SK-N-SH (cell line): ENCODE results near the gene PNCK. TPM values are rescaled to one million over a fixed set of nuclear protein-coding genes. Genes with fewer than 3 reads are reported as not detected.

ENCODE experiments used
- CTCF ChIA-PET: fragments of 300-600, 350-600 bp; formaldehyde crosslinking; extraction: SDS; loops from one replicate; lab custom pipeline; 2021; lab: Yijun Ruan, JAX
- POLR2A ChIA-PET: fragments of 350-600 bp; sonication (Branson Sonifier 250); formaldehyde crosslinking; extraction: SDS; loops from one replicate; lab custom pipeline; 2020; ENCODE audit warnings: antibody characterized with exemption, inconsistent platforms; lab: Yijun Ruan, JAX
- DNase-seq: peaks from one replicate; pipeline ENCODE4 v3.0.0; 2012
- H2AFZ ChIP-seq: fragments of 200-600 bp; sonication (generic); 2 replicates; pipeline ENCODE4 v1.8.1; 2016; ENCODE audit warnings: antibody characterized with exemption, mild to moderate bottlenecking, low read depth
- H3F3A ChIP-seq: fragments of 200-600 bp; sonication (generic); replicated peaks from 2 replicates; pipeline ENCODE3; 2016; ENCODE audit warnings: antibody characterized with exemption, mild to moderate bottlenecking; ENCODE audit not compliant: insufficient read depth
- H3K27ac ChIP-seq, 2 experiments: fragments of 200-500 bp in 1 of 2; fragments of 200-600 bp in 1 of 2; sonication (Bioruptor generic) in 1 of 2; sonication (generic), shearing (Covaris generic) in 1 of 2; 2 replicates each; pipeline versions ENCODE4 v1.5.1 to v1.6.1; 2014 to 2016; ENCODE audit warnings: low read depth in 2 of 2, inconsistent platforms in 1 of 2, low read length in 1 of 2, mild to moderate bottlenecking in 1 of 2, mixed read lengths in 1 of 2
- H3K27me3 ChIP-seq: fragments of 200-600 bp; sonication (generic), shearing (Covaris generic); 2 replicates; pipeline ENCODE4 v1.6.1; 2016; ENCODE audit warnings: mixed run types; ENCODE audit not compliant: insufficient read depth
- H3K36me3 ChIP-seq, 2 experiments: fragments of 200-500 bp in 1 of 2; fragments of 200-600 bp in 1 of 2; sonication (Bioruptor generic) in 1 of 2; sonication (generic) in 1 of 2; replicated peaks in 1 of 2; 2 replicates each; pipeline versions ENCODE3 to v1.5.1; 2014 to 2016; ENCODE audit warnings: low read length in 1 of 2, mild to moderate bottlenecking in 1 of 2; ENCODE audit not compliant: insufficient read depth in 2 of 2, control insufficient read depth in 1 of 2
- H3K4me1 ChIP-seq, 2 experiments: fragments of 200-500 bp in 1 of 2; fragments of 200-600 bp in 1 of 2; sonication (Bioruptor generic) in 1 of 2; sonication (generic), shearing (Covaris generic) in 1 of 2; 2 replicates each; pipeline versions ENCODE4 v1.5.1 to v1.6.1; 2014 to 2016; ENCODE audit warnings: low read depth in 1 of 2, low read length in 1 of 2, mixed run types in 1 of 2; ENCODE audit not compliant: insufficient read depth in 2 of 2, control insufficient read depth in 1 of 2
- H3K4me2 ChIP-seq: fragments of 200-600 bp; sonication (generic), shearing (Covaris generic); 2 replicates; pipeline ENCODE4 v1.6.1; 2017; ENCODE audit warnings: mixed run types
- H3K4me3 ChIP-seq, 2 experiments: fragments of 200-500 bp in 1 of 2; fragments of 200-600 bp in 1 of 2; sonication (Bioruptor generic) in 1 of 2; sonication (generic), shearing (Covaris generic) in 1 of 2; 2 replicates each; pipeline versions ENCODE4 v1.5.1 to v1.8.1; 2014 to 2016; ENCODE audit warnings: low read depth in 2 of 2, inconsistent platforms in 1 of 2, low read length in 1 of 2, mild to moderate bottlenecking in 1 of 2, mixed read lengths in 1 of 2, moderate library complexity in 1 of 2
- H3K79me2 ChIP-seq: fragments of 200-600 bp; sonication (generic); 2 replicates; pipeline ENCODE4 v1.8.1; 2017; ENCODE audit warnings: mild to moderate bottlenecking; ENCODE audit not compliant: insufficient read depth
- H3K9ac ChIP-seq: fragments of 200-600 bp; sonication (generic); 2 replicates; pipeline ENCODE4 v1.6.1; 2017; ENCODE audit warnings: mixed run types
- H3K9me2 ChIP-seq: fragments of 200-600 bp; sonication (generic); 2 replicates; pipeline ENCODE4 v1.6.1; 2017; ENCODE audit warnings: mixed run types
- H3K9me3 ChIP-seq: fragments of 200-600 bp; sonication (generic); 2 replicates; pipeline ENCODE4 v1.6.1; 2017; ENCODE audit warnings: mixed run types, mild to moderate bottlenecking, moderate library complexity
- H4K20me1 ChIP-seq: fragments of 200-600 bp; sonication (generic); 2 replicates; pipeline ENCODE4 v1.6.1; 2017; ENCODE audit warnings: mild to moderate bottlenecking, mixed run types; ENCODE audit not compliant: insufficient read depth
- CTCF ChIP-seq: fragments of 200-600 bp; sonication (generic); IDR thresholded peaks from 2 replicates; pipeline ENCODE4 v1.6.1; 2017; ENCODE audit warnings: antibody characterized with exemption, mild to moderate bottlenecking, moderate library complexity
- ELF1 ChIP-seq: IDR thresholded peaks from 2 replicates; pipeline ENCODE4 v1.4.0; 2012
- EP300 ChIP-seq, 2 experiments: IDR thresholded peaks; 2 replicates each; pipeline versions ENCODE4 v1.4.0 to v1.6.1; 2012; ENCODE audit warnings: borderline replicate concordance in 1 of 2, low read depth in 1 of 2, low read length in 1 of 2
- EZH2phosphoT487 ChIP-seq: fragments of 200-600 bp; sonication (generic); IDR thresholded peaks from 2 replicates; pipeline ENCODE4 v1.6.1; 2017; ENCODE audit warnings: low read depth, mixed run types, mild to moderate bottlenecking, antibody characterized with exemption, moderate library complexity, borderline replicate concordance
- FOSL2 ChIP-seq: IDR thresholded peaks from 2 replicates; pipeline ENCODE4 v1.4.0; 2012; ENCODE audit warnings: low read depth, mild to moderate bottlenecking, moderate library complexity, borderline replicate concordance
- GABPA ChIP-seq: IDR thresholded peaks from 2 replicates; pipeline ENCODE4 v1.4.0; 2012; ENCODE audit warnings: low read depth, mild to moderate bottlenecking
- GATA2 ChIP-seq: sonication (generic); formaldehyde crosslinking; IDR thresholded peaks from 2 replicates; pipeline ENCODE4 v1.5.0; 2020; ENCODE audit warnings: mild to moderate bottlenecking, missing genetic modification reagents
- JUND ChIP-seq: IDR thresholded peaks from 2 replicates; pipeline ENCODE4 v1.4.0; 2012
- MEF2A ChIP-seq: IDR thresholded peaks from 2 replicates; pipeline ENCODE4 v1.4.0; 2012; ENCODE audit warnings: low read depth, borderline replicate concordance
- MXI1 ChIP-seq: IDR thresholded peaks from 2 replicates; pipeline ENCODE4 v1.6.1; 2012; ENCODE audit warnings: mild to moderate bottlenecking, low read depth, low read length, improper control_type of control experiment
- NFIC ChIP-seq: IDR thresholded peaks from 2 replicates; pipeline ENCODE4 v1.4.0; 2012; ENCODE audit warnings: borderline replicate concordance
- NRF1 ChIP-seq: IDR thresholded peaks from 2 replicates; pipeline ENCODE4 v1.6.1; 2012; ENCODE audit warnings: low read depth, mild to moderate bottlenecking, low read length
- PBX3 ChIP-seq: IDR thresholded peaks from 2 replicates; pipeline ENCODE4; 2012
- POLR2AphosphoS5 ChIP-seq: IDR thresholded peaks from 2 replicates; pipeline ENCODE4 v1.6.1; 2012; ENCODE audit warnings: low read depth, low read length
- RAD21 ChIP-seq: IDR thresholded peaks from 2 replicates; pipeline ENCODE4 v1.6.1; 2012; ENCODE audit warnings: mild to moderate bottlenecking, low read length
- RCOR1 ChIP-seq: fragments of 150-350 bp; IDR thresholded peaks from 2 replicates; pipeline ENCODE4 v1.6.1; 2017; ENCODE audit warnings: antibody characterized with exemption, low read length
- RFX5 ChIP-seq: IDR thresholded peaks from 2 replicates; pipeline ENCODE4 v1.6.1; 2012; ENCODE audit warnings: mild to moderate bottlenecking, improper control_type of control experiment, low read length
- RXRA ChIP-seq: IDR thresholded peaks from 2 replicates; pipeline ENCODE4 v1.4.0; 2012; ENCODE audit warnings: low read depth, mild to moderate bottlenecking, borderline replicate concordance
- SIN3A ChIP-seq: IDR thresholded peaks from 2 replicates; pipeline ENCODE4 v1.6.1; 2012; ENCODE audit warnings: low read depth, mild to moderate bottlenecking, low read length, moderate library complexity, borderline replicate concordance
- SMC3 ChIP-seq: IDR thresholded peaks from 2 replicates; pipeline ENCODE4 v1.6.1; 2012; ENCODE audit warnings: low read depth, low read length, improper control_type of control experiment
- TAF1 ChIP-seq: IDR thresholded peaks from 2 replicates; pipeline ENCODE4 v1.6.1; 2012; ENCODE audit warnings: low read depth, mild to moderate bottlenecking, low read length, moderate library complexity, borderline replicate concordance
- TCF12 ChIP-seq: IDR thresholded peaks from 2 replicates; pipeline ENCODE4 v1.4.0; 2012
- TEAD4 ChIP-seq: IDR thresholded peaks from 2 replicates; pipeline ENCODE4 v1.4.0; 2012; ENCODE audit warnings: mild to moderate bottlenecking, borderline replicate concordance; ENCODE audit not compliant: insufficient read depth
- USF1 ChIP-seq: IDR thresholded peaks from 2 replicates; pipeline ENCODE4 v1.4.0; 2012; ENCODE audit warnings: low read depth, borderline replicate concordance
- YY1 ChIP-seq: IDR thresholded peaks from 2 replicates; pipeline ENCODE4 v1.4.0; 2012; ENCODE audit warnings: low read depth, mild to moderate bottlenecking
- WGBS: methylation state at CpG from one replicate; pipeline ENCODE4 v1.1.6; 2017; ENCODE audit warnings: low lambda C conversion rate; 5-methylcytosine and 5-hydroxymethylcytosine counted together
- polyA plus RNA-seq, 3 experiments: library from polyadenylated mRNA; depleted of rRNA; stranded (reverse); fragments of >200 nt; gene quantifications; 2 replicates each; pipeline ENCODE4 v1.2.3, GENCODE V29; 2012
- TF ChIP-seq, protein P1 (sequence below): fragments of 150-350 bp; IDR thresholded peaks from 2 replicates; pipeline ENCODE4 v1.6.1; 2017; ENCODE audit warnings: antibody characterized with exemption, low read length, low read depth, borderline replicate concordance
- TF ChIP-seq, protein P2 (sequence below): IDR thresholded peaks from 2 replicates; pipeline ENCODE4 v1.4.0; 2012; ENCODE audit warnings: low read depth
- TF ChIP-seq, protein P3 (sequence below): IDR thresholded peaks from 2 replicates; pipeline ENCODE4 v1.4.0; 2012; ENCODE audit warnings: low read depth, borderline replicate concordance

PNCK gene
- polyA plus RNA-seq, 1 of the 3 experiments (the other 2 are of a cell fraction) = 1.2 TPM

- Histone ChIP-seq H3K4me2 (no peak overlapping the region), H4K20me1 (0 out of 2 replicates have a peak, but pooled peaks cover 9% of the 10 kb centered on the region), H2AFZ (no peak overlapping the region), H3K4me3 (no peak overlapping the region), H3K79me2 (peaks cover 6% of the 10 kb centered on the region; the same call in 1 of the 2 replicates), H3K9ac (no peak overlapping the region), H3K36me3 (peaks cover 3 to 12% of the 10 kb centered on the region in 2 experiments), H3K9me2 (no peaks in the 10 kb centered on the region), H3K9me3 (no peaks in the 10 kb centered on the region), H3K27me3 (peaks cover 16% of the 10 kb centered on the region; the same call in 1 of the 2 replicates), H3K27ac (peak overlapping the region in 1 of 2 experiments; percentile 27; a peak in 1 of 4 replicates), H3F3A (no peaks in the 10 kb centered on the region), H3K4me1 (peaks cover 0 to 6% of the 10 kb centered on the region in 2 experiments; a peak in 1 of 4 replicates)
- DNase-seq = peak; percentile 83
- no peak for TF ChIP-seq PBX3
- TF ChIP-seq, protein P1, sequence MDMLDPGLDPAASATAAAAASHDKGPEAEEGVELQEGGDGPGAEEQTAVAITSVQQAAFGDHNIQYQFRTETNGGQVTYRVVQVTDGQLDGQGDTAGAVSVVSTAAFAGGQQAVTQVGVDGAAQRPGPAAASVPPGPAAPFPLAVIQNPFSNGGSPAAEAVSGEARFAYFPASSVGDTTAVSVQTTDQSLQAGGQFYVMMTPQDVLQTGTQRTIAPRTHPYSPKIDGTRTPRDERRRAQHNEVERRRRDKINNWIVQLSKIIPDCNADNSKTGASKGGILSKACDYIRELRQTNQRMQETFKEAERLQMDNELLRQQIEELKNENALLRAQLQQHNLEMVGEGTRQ = no peak
- TF ChIP-seq YY1 = no peak
- no peak for TF ChIP-seq GABPA
- TF ChIP-seq EZH2phosphoT487 = no peak
- TF ChIP-seq TCF12 = no peak
- TF ChIP-seq, protein P2, sequence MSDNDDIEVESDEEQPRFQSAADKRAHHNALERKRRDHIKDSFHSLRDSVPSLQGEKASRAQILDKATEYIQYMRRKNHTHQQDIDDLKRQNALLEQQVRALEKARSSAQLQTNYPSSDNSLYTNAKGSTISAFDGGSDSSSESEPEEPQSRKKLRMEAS = no peak
- no peak for TF ChIP-seq NFIC
- no peak for TF ChIP-seq MXI1
- no peak for TF ChIP-seq RXRA
- TF ChIP-seq POLR2AphosphoS5 = no peak
- TF ChIP-seq, protein P3, sequence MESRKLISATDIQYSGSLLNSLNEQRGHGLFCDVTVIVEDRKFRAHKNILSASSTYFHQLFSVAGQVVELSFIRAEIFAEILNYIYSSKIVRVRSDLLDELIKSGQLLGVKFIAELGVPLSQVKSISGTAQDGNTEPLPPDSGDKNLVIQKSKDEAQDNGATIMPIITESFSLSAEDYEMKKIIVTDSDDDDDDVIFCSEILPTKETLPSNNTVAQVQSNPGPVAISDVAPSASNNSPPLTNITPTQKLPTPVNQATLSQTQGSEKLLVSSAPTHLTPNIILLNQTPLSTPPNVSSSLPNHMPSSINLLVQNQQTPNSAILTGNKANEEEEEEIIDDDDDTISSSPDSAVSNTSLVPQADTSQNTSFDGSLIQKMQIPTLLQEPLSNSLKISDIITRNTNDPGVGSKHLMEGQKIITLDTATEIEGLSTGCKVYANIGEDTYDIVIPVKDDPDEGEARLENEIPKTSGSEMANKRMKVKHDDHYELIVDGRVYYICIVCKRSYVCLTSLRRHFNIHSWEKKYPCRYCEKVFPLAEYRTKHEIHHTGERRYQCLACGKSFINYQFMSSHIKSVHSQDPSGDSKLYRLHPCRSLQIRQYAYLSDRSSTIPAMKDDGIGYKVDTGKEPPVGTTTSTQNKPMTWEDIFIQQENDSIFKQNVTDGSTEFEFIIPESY = no peak
- TF ChIP-seq RCOR1 = no peak
- no peak for TF ChIP-seq RFX5
- TF ChIP-seq GATA2 = no peak
- no peak for TF ChIP-seq SIN3A
- no peak for TF ChIP-seq JUND
- peak; percentile 80 for TF ChIP-seq RAD21
- TF ChIP-seq SMC3 = peak; percentile 68
- no peak for TF ChIP-seq ELF1
- TF ChIP-seq USF1 = peak; percentile 63; the same call in 1 of the 2 replicates
- no peak for TF ChIP-seq TAF1
- TF ChIP-seq FOSL2 = no peak
- no peak for TF ChIP-seq EP300 (IDR thresholded peaks at IDR 0.05; ENCODE audit: borderline replicate concordance in 1 of 2, low read depth in 1 of 2, low read length in 1 of 2)
- no peak for TF ChIP-seq MEF2A
- TF ChIP-seq TEAD4 = no peak
- TF ChIP-seq NRF1 = no peak
- TF ChIP-seq CTCF = peak; percentile 70
- POLR2A ChIA-PET = no interaction called here
- WGBS = 7% methylated on average over 9 of the region's 13 CpGs
- CTCF ChIA-PET = interaction anchor here (0.6 to 3.0 kb wide), 28 partner anchors 10 to 767 kb away, joined by 3 to 26 read pairs (median 4); partner anchors contain the start of genes CCNQ, DUSP9 and SLC6A8
Measured at GRCh38 chrX:153708415-153708814, 34.8 kb upstream of the PNCK start.
